IMR-90 (cell line): ENCODE measurements around the gene TPM4. TPM values are rescaled to one million over a fixed set of nuclear protein-coding genes. Genes with fewer than 3 reads are reported as not detected.

Experiments used
- ATAC-seq: fragments of 200-7000 bp; cut with Tn5 transposase; 2 replicates; pipeline ENCODE4 v1.9.1; 2020; ENCODE audit warnings: low read depth, mild to moderate bottlenecking, moderate library complexity
- BruUV-seq: library from RNA; stranded (reverse); fragments of 400-500 nt; replicated peaks from 2 replicates; lab custom pipeline; 2021; lab: Mats Ljungman, UMichigan
- CTCF ChIA-PET: fragments of 300-600 bp; formaldehyde crosslinking; extraction: SDS; loops from one replicate; lab custom pipeline; 2021; ENCODE audit warnings: antibody characterized with exemption; lab: Yijun Ruan, JAX
- POLR2A ChIA-PET: fragments of 300-600 bp; sonication (Branson Sonifier 250); formaldehyde crosslinking; loops from one replicate; lab custom pipeline; 2022; ENCODE audit warnings: antibody characterized with exemption; ENCODE audit not compliant: unreplicated experiment; lab: Charles Lee
- DNase-seq: peaks from one replicate; pipeline ENCODE4 v3.0.0; 2013
- H2AFZ ChIP-seq: replicated peaks from 2 replicates; pipeline ENCODE3; 2013; ENCODE audit warnings: low read length, mild to moderate bottlenecking; ENCODE audit not compliant: poor library complexity
- H2AK5ac ChIP-seq: 2 replicates; pipeline ENCODE4 v1.6.1; 2013; ENCODE audit warnings: low read depth, low read length, inconsistent platforms
- H2AK9ac ChIP-seq: replicated peaks from 2 replicates; pipeline ENCODE3; 2013; ENCODE audit warnings: mild to moderate bottlenecking, low read depth, low read length, moderate library complexity; ENCODE audit not compliant: poor library complexity
- H2BK120ac ChIP-seq: 2 replicates; pipeline ENCODE4 v1.6.1; 2013; ENCODE audit warnings: low read depth, low read length, inconsistent platforms
- H2BK15ac ChIP-seq: 3 replicates; pipeline ENCODE4 v1.6.1; 2013; ENCODE audit warnings: low read depth, low read length, inconsistent platforms
- H2BK20ac ChIP-seq: 2 replicates; pipeline ENCODE4 v1.6.1; 2013; ENCODE audit warnings: low read depth, mild to moderate bottlenecking, inconsistent platforms, low read length, moderate library complexity
- H2BK5ac ChIP-seq: 2 replicates; pipeline ENCODE4 v1.6.1; 2013; ENCODE audit warnings: mild to moderate bottlenecking, low read depth, low read length, inconsistent platforms; ENCODE audit not compliant: poor library complexity, severe bottlenecking
- H3K14ac ChIP-seq: replicated peaks from 2 replicates; pipeline ENCODE4 v1.6.1; 2013; ENCODE audit warnings: low read depth, low read length, inconsistent platforms
- H3K18ac ChIP-seq: 2 replicates; pipeline ENCODE4 v1.6.1; 2013; ENCODE audit warnings: low read depth, low read length, control low read depth
- H3K23ac ChIP-seq: 2 replicates; pipeline ENCODE4 v1.6.1; 2013; ENCODE audit warnings: low read depth, low read length, inconsistent platforms
- H3K27ac ChIP-seq: 2 replicates; pipeline ENCODE4 v1.5.1; 2013; ENCODE audit warnings: mild to moderate bottlenecking, control low read depth, low read length; ENCODE audit not compliant: insufficient read depth
- H3K27me3 ChIP-seq: 2 replicates; pipeline ENCODE4 v1.6.1; 2013; ENCODE audit warnings: low read length; ENCODE audit not compliant: control insufficient read depth, insufficient read depth
- H3K36me3 ChIP-seq: 2 replicates; pipeline ENCODE4 v1.6.1; 2013; ENCODE audit warnings: low read length, mixed read lengths; ENCODE audit not compliant: control insufficient read depth, insufficient read depth
- H3K4ac ChIP-seq: 2 replicates; pipeline ENCODE4 v1.6.1; 2013; ENCODE audit warnings: low read depth, low read length, inconsistent platforms
- H3K4me1 ChIP-seq: 2 replicates; pipeline ENCODE4 v1.6.1; 2013; ENCODE audit warnings: low read length, mixed read lengths; ENCODE audit not compliant: control insufficient read depth, insufficient read depth
- H3K4me2 ChIP-seq: 2 replicates; pipeline ENCODE4 v1.6.1; 2013; ENCODE audit warnings: low read depth, mild to moderate bottlenecking, control low read depth, low read length, moderate library complexity
- H3K4me3 ChIP-seq: 2 replicates; pipeline ENCODE4 v1.5.1; 2013; ENCODE audit warnings: low read depth, mild to moderate bottlenecking, control low read depth, low read length, moderate library complexity; ENCODE audit not compliant: insufficient read depth
- H3K56ac ChIP-seq: 2 replicates; pipeline ENCODE4 v1.6.1; 2013; ENCODE audit warnings: low read length, inconsistent platforms; ENCODE audit not compliant: insufficient read depth; ENCODE audit errors: extremely low read depth
- H3K79me1 ChIP-seq, 2 experiments: 2 replicates each; pipeline ENCODE4 v1.6.1; 2013; ENCODE audit warnings: low read length in 2 of 2, inconsistent platforms in 1 of 2, low read depth in 1 of 2
- H3K9ac ChIP-seq: 2 replicates; pipeline ENCODE4 v1.6.1; 2013; ENCODE audit warnings: low read depth, low read length, control low read depth
- H3K9me1 ChIP-seq: 2 replicates; pipeline ENCODE4 v1.6.1; 2013; ENCODE audit warnings: low read length, inconsistent platforms; ENCODE audit not compliant: insufficient read depth
- H3K9me3 ChIP-seq: 2 replicates; pipeline ENCODE4 v1.6.1; 2013; ENCODE audit warnings: low read length; ENCODE audit not compliant: control insufficient read depth, insufficient read depth
- H4K20me1 ChIP-seq: 2 replicates; pipeline ENCODE4 v1.6.1; 2013; ENCODE audit warnings: low read length, inconsistent platforms; ENCODE audit not compliant: insufficient read depth
- H4K5ac ChIP-seq: 2 replicates; pipeline ENCODE4 v1.6.1; 2013; ENCODE audit warnings: mild to moderate bottlenecking, low read depth, low read length, control low read depth
- H4K8ac ChIP-seq, 2 experiments: 2 replicates each; pipeline ENCODE4 v1.6.1; 2013; ENCODE audit warnings: low read depth in 2 of 2, low read length in 2 of 2, control low read depth in 1 of 2, inconsistent platforms in 1 of 2
- H4K91ac ChIP-seq: 2 replicates; pipeline ENCODE4 v1.6.1; 2013; ENCODE audit warnings: low read depth, low read length, inconsistent platforms; ENCODE audit not compliant: insufficient read depth
- BHLHE40 ChIP-seq: fragments of 150-350 bp; IDR thresholded peaks from 2 replicates; pipeline ENCODE4 v1.6.1; 2016; ENCODE audit warnings: mild to moderate bottlenecking, low read depth, low read length
- CEBPB ChIP-seq: IDR thresholded peaks from 2 replicates; pipeline ENCODE4 v1.6.1; 2012; ENCODE audit warnings: low read depth, low read length, improper control_type of control experiment
- CHD1 ChIP-seq: IDR thresholded peaks from 2 replicates; pipeline ENCODE4 v1.6.1; 2012; ENCODE audit warnings: low read depth, low read length, improper control_type of control experiment
- FOS ChIP-seq: fragments of 150-350 bp; IDR thresholded peaks from 2 replicates; pipeline ENCODE4 v1.6.1; 2016; ENCODE audit warnings: low read depth, low read length
- MAZ ChIP-seq: IDR thresholded peaks from 2 replicates; pipeline ENCODE4 v1.6.1; 2012; ENCODE audit warnings: low read depth, mild to moderate bottlenecking, low read length, improper control_type of control experiment, moderate library complexity, borderline replicate concordance
- MXI1 ChIP-seq: IDR thresholded peaks from 2 replicates; pipeline ENCODE4 v1.6.1; 2012; ENCODE audit warnings: low read depth, mild to moderate bottlenecking, low read length, moderate library complexity, borderline replicate concordance
- NFE2L2 ChIP-seq: fragments of 150-350 bp; IDR thresholded peaks from 2 replicates; pipeline ENCODE4 v1.6.1; 2016; ENCODE audit warnings: low read depth, mild to moderate bottlenecking, low read length
- POLR2A ChIP-seq: IDR thresholded peaks from 2 replicates; pipeline ENCODE4 v1.6.1; 2012; ENCODE audit warnings: mild to moderate bottlenecking, low read depth, low read length
- RAD21 ChIP-seq: IDR thresholded peaks from 2 replicates; pipeline ENCODE4 v1.6.1; 2012; ENCODE audit warnings: low read length, improper control_type of control experiment
- RCOR1 ChIP-seq: IDR thresholded peaks from 2 replicates; pipeline ENCODE4 v1.6.1; 2012; ENCODE audit warnings: mild to moderate bottlenecking, low read length, improper control_type of control experiment; ENCODE audit not compliant: insufficient replicate concordance
- SMC3 ChIP-seq: fragments of 150-350 bp; IDR thresholded peaks from 2 replicates; pipeline ENCODE4 v1.6.1; 2016; ENCODE audit warnings: low read depth, mild to moderate bottlenecking, antibody characterized with exemption, low read length, moderate library complexity
- WGBS, 2 experiments: methylation state at CpG; one replicate each; pipeline versions ENCODE4 v1.1.5 to v1.1.7; 2013; ENCODE audit warnings: missing lambda C conversion rate in 2 of 2; ENCODE audit not compliant: insufficient read length in 1 of 2; ENCODE audit errors: extremely low coverage in 2 of 2; 5-methylcytosine and 5-hydroxymethylcytosine counted together
- dilution Hi-C: fragments of 300-500 bp; cut with HindIII; formaldehyde crosslinking; loops from one replicate; pipeline ENCODE4 v1.14.3; 2018; ENCODE audit warnings: low sequenced_read_pairs; ENCODE audit not compliant: unreplicated experiment
- in situ Hi-C: fragments of 300-500 bp; cut with MboI; formaldehyde crosslinking; loops from 3 replicates; pipeline ENCODE4 v1.14.3; 2019; ENCODE audit warnings: low sequenced_read_pairs, inconsistent platforms, mixed read lengths
- intact Hi-C: fragments of 100-400 bp; cut with micrococcal nuclease; formaldehyde crosslinking; loops from 2 replicates; pipeline ENCODE4 v1.10.0; 2022
- polyA plus RNA-seq, 3 experiments: library from polyadenylated mRNA; depleted of rRNA; stranded (reverse); fragments of >200 nt; gene quantifications; 2 replicates each; pipeline ENCODE4 v1.2.3, GENCODE V29; 2012; ENCODE audit warnings: low replicate concordance in 1 of 3
- total RNA-seq: library from RNA; depleted of rRNA; stranded (reverse); fragments of >200 nt; gene quantifications from 2 replicates; pipeline ENCODE4 v1.2.3, GENCODE V29; 2012
- TF ChIP-seq, protein P1 (sequence below): fragments of 150-350 bp; IDR thresholded peaks from 2 replicates; pipeline ENCODE4 v1.6.1; 2017; ENCODE audit warnings: mild to moderate bottlenecking, antibody characterized with exemption, low read length, low read depth
- TF ChIP-seq, protein P2 (sequence below): conservative IDR thresholded peaks from 2 replicates; pipeline ENCODE4 v1.5.1; 2012; ENCODE audit warnings: mild to moderate bottlenecking, low read depth, low read length, improper control_type of control experiment
- TF ChIP-seq, protein P3 (sequence below): fragments of 150-350 bp; IDR thresholded peaks from 2 replicates; pipeline ENCODE4 v1.6.1; 2016; ENCODE audit warnings: low read depth, mild to moderate bottlenecking, low read length, moderate library complexity, borderline replicate concordance

The TPM4 gene
- total and polyA plus RNA-seq, 2 of the 4 experiments (the other 2 are of a cell fraction), result 1,075 to 1,160 TPM

DNA sequence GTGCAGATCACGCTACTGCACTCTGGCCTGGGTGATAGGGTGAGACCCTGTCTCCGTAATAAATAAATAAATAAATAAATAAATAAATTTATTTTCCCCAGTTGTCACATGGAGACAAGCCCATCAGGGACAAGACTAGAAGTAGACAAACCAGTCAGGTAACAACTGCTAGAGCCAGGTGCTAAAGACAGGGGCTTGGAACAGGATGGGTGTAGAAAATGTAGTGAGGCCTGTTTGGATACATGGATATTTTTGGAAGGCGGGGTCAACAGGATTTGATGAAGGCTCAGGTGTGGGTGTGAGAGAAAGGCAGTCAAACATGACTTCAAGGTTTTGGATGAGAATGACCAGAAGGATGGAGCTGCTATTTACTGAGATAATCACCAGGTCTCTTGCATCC lies 27.7 kb upstream of the TPM4 start:
- Histone ChIP-seq H3K4me2 (no peak overlapping the region), H3K4ac (no peak overlapping the region), H4K91ac (no peak overlapping the region), H3K18ac (no peak overlapping the region), H2AK5ac (no peak overlapping the region), H3K9ac (no peak overlapping the region), H4K5ac (no peak overlapping the region), H3K23ac (no peak overlapping the region), H3K4me3 (no peak overlapping the region), H3K9me1 (no peaks in the 10 kb centered on the region), H3K27me3 (peaks cover 4% of the 10 kb centered on the region), H2BK20ac (no peak overlapping the region), H3K14ac (no peak overlapping the region), H3K27ac (no peak overlapping the region), H3K9me3 (0 out of 2 replicates have a peak, but pooled peaks cover 2% of the 10 kb centered on the region), H4K8ac (no peak overlapping the region), H3K36me3 (no peaks in the 10 kb centered on the region), H3K4me1 (no peaks in the 10 kb centered on the region), H2BK5ac (no peak overlapping the region), H3K79me1 (no peaks in the 10 kb centered on the region), H2AK9ac (no peak overlapping the region), H2AFZ (no peak overlapping the region), H4K20me1 (no peaks in the 10 kb centered on the region), H3K56ac (no peak overlapping the region), H2BK15ac (no peak overlapping the region), H2BK120ac (no peak overlapping the region)
- TF ChIP-seq RAD21, result no peak
- no peak for TF ChIP-seq CHD1
- TF ChIP-seq MXI1, result no peak
- TF ChIP-seq, protein P1, sequence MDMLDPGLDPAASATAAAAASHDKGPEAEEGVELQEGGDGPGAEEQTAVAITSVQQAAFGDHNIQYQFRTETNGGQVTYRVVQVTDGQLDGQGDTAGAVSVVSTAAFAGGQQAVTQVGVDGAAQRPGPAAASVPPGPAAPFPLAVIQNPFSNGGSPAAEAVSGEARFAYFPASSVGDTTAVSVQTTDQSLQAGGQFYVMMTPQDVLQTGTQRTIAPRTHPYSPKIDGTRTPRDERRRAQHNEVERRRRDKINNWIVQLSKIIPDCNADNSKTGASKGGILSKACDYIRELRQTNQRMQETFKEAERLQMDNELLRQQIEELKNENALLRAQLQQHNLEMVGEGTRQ, result no peak
- no peak for TF ChIP-seq POLR2A
- TF ChIP-seq SMC3, result no peak
- no peak for TF ChIP-seq MAZ
- TF ChIP-seq CEBPB, result no peak
- no peak for TF ChIP-seq BHLHE40
- no peak for TF ChIP-seq FOS
- TF ChIP-seq, protein P2, sequence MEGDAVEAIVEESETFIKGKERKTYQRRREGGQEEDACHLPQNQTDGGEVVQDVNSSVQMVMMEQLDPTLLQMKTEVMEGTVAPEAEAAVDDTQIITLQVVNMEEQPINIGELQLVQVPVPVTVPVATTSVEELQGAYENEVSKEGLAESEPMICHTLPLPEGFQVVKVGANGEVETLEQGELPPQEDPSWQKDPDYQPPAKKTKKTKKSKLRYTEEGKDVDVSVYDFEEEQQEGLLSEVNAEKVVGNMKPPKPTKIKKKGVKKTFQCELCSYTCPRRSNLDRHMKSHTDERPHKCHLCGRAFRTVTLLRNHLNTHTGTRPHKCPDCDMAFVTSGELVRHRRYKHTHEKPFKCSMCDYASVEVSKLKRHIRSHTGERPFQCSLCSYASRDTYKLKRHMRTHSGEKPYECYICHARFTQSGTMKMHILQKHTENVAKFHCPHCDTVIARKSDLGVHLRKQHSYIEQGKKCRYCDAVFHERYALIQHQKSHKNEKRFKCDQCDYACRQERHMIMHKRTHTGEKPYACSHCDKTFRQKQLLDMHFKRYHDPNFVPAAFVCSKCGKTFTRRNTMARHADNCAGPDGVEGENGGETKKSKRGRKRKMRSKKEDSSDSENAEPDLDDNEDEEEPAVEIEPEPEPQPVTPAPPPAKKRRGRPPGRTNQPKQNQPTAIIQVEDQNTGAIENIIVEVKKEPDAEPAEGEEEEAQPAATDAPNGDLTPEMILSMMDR, result no peak
- TF ChIP-seq RCOR1, result no peak
- TF ChIP-seq, protein P3, sequence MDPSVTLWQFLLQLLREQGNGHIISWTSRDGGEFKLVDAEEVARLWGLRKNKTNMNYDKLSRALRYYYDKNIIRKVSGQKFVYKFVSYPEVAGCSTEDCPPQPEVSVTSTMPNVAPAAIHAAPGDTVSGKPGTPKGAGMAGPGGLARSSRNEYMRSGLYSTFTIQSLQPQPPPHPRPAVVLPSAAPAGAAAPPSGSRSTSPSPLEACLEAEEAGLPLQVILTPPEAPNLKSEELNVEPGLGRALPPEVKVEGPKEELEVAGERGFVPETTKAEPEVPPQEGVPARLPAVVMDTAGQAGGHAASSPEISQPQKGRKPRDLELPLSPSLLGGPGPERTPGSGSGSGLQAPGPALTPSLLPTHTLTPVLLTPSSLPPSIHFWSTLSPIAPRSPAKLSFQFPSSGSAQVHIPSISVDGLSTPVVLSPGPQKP, result no peak
- no peak for TF ChIP-seq NFE2L2
- no peak for DNase-seq
- in situ Hi-C loops (loop anchor here (10.0 kb wide), 1 partner anchor 336 kb away; no protein-coding TSS in a partner anchor), intact Hi-C loops (no loop called here), dilution Hi-C loops (no loop called here)
- WGBS, 2 experiments, result 60% methylated on average over 1 of the region's 3 CpGs; no CpG with 5 or more reads in 1 of the 2 experiments
- no TSS peak for BruUV-seq
- ATAC-seq, result no peak
- ChIA-PET CTCF (interaction anchor here (0.6 kb wide), 2 partner anchors 33 to 37 kb away, joined by 4 to 5 read pairs; no protein-coding TSS in a partner anchor), POLR2A (interaction anchor here (0.5 kb wide), 1 partner anchor 31 kb away, joined by 3 read pairs; no protein-coding TSS in a partner anchor)
